Measurements from ENCODE around the gene MPO.
A peak's percentile ranks its signal among the peaks of the same experiment; 100 is the strongest.

The MPO gene

DNA sequence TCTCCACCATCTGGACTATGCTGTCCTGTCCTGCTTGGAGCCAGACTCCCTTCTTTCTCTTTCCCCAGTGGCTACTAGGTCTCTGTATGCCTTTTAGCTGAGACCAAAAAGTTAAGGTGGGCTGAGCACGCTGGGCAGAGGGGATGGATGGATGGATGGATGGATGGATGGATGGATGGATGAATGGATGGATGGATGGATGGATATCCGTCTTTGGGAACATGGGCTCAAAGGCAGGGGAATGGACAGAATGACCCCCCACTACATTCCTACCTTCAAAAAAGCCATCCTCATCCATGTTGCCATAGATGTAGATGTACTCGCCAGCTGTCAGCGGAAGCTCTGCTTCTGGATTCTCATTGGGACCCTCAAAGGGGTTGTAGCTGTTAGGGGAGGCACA, 35.0 kb upstream of the MPO start:
- no peak overlapping the region for H3K4me3 ChIP-seq (ENCODE audit: low read length in 2 of 2)
- H3K14ac ChIP-seq (ENCODE audit: low read length), result no peak overlapping the region
- H3K4me2 ChIP-seq (ENCODE audit: insufficient read depth, low read length, poor library complexity, severe bottlenecking), result no peak overlapping the region
- H4K8ac ChIP-seq (ENCODE audit: low read depth, low read length), result no peak overlapping the region
- H2AFZ ChIP-seq (ENCODE audit: low read length), result no peak overlapping the region
- no peaks in the 10 kb centered on the region for H3K79me1 ChIP-seq (ENCODE audit: low read depth, low read length)
- no peak overlapping the region for H3K9ac ChIP-seq (ENCODE audit: low read depth, low read length, poor library complexity)
- no peaks in the 10 kb centered on the region for H3K9me3 ChIP-seq (replicated peaks in 1 of 2; ENCODE audit: control insufficient read depth in 2 of 2, insufficient read depth in 1 of 2, low read depth in 1 of 2, low read length in 2 of 2)
- H3K18ac ChIP-seq (ENCODE audit: low read length), result no peak overlapping the region
- no peak overlapping the region for H2BK5ac ChIP-seq (ENCODE audit: low read length)
- H2AK5ac ChIP-seq (ENCODE audit: low read depth, low read length), result no peak overlapping the region
- DNase-seq (ENCODE audit: low spot score), result no peak
- H4K91ac ChIP-seq (ENCODE audit: low read depth, low read length, poor library complexity), result no peak overlapping the region
- WGBS, 2 donors (ENCODE audit: extremely low coverage in 2 of 2, insufficient read length in 2 of 2, insufficient replicate concordance in 1 of 2), result no CpG with 5 or more reads among the region's 4 CpGs
- H3K27me3 ChIP-seq (ENCODE audit: control insufficient read depth in 3 of 3, insufficient read depth in 3 of 3, low read depth in 1 of 3, low read length in 3 of 3), result no peaks in the 10 kb centered on the region
- no peak overlapping the region for H3K27ac ChIP-seq (replicated peaks; ENCODE audit: low read length)
- peaks cover 0 to 6% of the 10 kb centered on the region in 2 donors for H3K36me3 ChIP-seq (replicated peaks in 1 of 2; ENCODE audit: control insufficient read depth in 2 of 2, insufficient read depth in 2 of 2, low read length in 2 of 2)
- no peaks in the 10 kb centered on the region for H3K4me1 ChIP-seq (ENCODE audit: control insufficient read depth in 2 of 2, insufficient read depth in 1 of 2, low read depth in 1 of 2, low read length in 2 of 2)
- no peak overlapping the region for H2BK15ac ChIP-seq (ENCODE audit: low read length)
- H3K23ac ChIP-seq (ENCODE audit: low read depth, low read length, poor library complexity), result peak overlapping the region; percentile 73
- no peak overlapping the region for H2BK120ac ChIP-seq (ENCODE audit: low read depth, low read length)
- H3K4ac ChIP-seq (ENCODE audit: low read length), result no peak overlapping the region
- H2BK12ac ChIP-seq (ENCODE audit: low read length), result no peak overlapping the region

DNA sequence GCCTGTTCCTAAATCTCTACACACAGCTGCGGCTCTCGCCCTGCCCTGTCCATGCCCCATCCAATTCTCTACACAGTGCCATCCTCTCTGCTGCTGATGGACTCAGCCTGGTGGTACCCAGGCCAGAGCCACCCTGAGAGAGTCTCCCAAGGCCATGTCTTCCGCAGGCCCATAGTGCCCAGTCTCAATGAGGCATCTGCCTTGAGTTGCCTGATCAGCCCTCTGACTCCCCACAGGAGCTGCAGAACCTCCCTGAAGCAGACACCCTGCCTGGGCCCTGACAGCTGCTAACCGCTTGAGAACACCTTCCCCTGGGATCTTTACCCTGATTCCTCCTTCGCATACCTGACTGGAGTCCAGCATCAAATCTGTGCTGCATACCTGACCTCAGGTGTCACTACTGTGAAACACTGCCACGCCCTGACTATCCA, 34.6 kb upstream of the MPO start:
- no peak overlapping the region for H2BK12ac ChIP-seq (ENCODE audit: low read length)
- H3K4ac ChIP-seq (ENCODE audit: low read length), result no peak overlapping the region
- H2AK5ac ChIP-seq (ENCODE audit: low read depth, low read length), result no peak overlapping the region
- no peak overlapping the region for H3K9ac ChIP-seq (ENCODE audit: low read depth, low read length, poor library complexity)
- H3K4me1 ChIP-seq (ENCODE audit: control insufficient read depth in 2 of 2, insufficient read depth in 1 of 2, low read depth in 1 of 2, low read length in 2 of 2), result no peaks in the 10 kb centered on the region
- no peak overlapping the region for H3K23ac ChIP-seq (ENCODE audit: low read depth, low read length, poor library complexity)
- H2BK5ac ChIP-seq (ENCODE audit: low read length), result no peak overlapping the region
- no peak overlapping the region for H2BK15ac ChIP-seq (ENCODE audit: low read length)
- DNase-seq (ENCODE audit: low spot score), result no peak
- no peak overlapping the region for H3K4me3 ChIP-seq (ENCODE audit: low read length in 2 of 2)
- H3K9me3 ChIP-seq (replicated peaks in 1 of 2; ENCODE audit: control insufficient read depth in 2 of 2, insufficient read depth in 1 of 2, low read depth in 1 of 2, low read length in 2 of 2), result no peaks in the 10 kb centered on the region
- no peak overlapping the region for H4K8ac ChIP-seq (ENCODE audit: low read depth, low read length)
- no peak overlapping the region for H3K14ac ChIP-seq (ENCODE audit: low read length)
- H4K91ac ChIP-seq (ENCODE audit: low read depth, low read length, poor library complexity), result no peak overlapping the region
- H3K36me3 ChIP-seq (replicated peaks in 1 of 2; ENCODE audit: control insufficient read depth in 2 of 2, insufficient read depth in 2 of 2, low read length in 2 of 2), result peaks cover 0 to 6% of the 10 kb centered on the region in 2 donors
- no peaks in the 10 kb centered on the region for H3K27me3 ChIP-seq (ENCODE audit: control insufficient read depth in 3 of 3, insufficient read depth in 3 of 3, low read depth in 1 of 3, low read length in 3 of 3)
- no peak overlapping the region for H2AFZ ChIP-seq (ENCODE audit: low read length)
- no peak overlapping the region for H3K27ac ChIP-seq (replicated peaks; ENCODE audit: low read length)
- no peak overlapping the region for H2BK120ac ChIP-seq (ENCODE audit: low read depth, low read length)
- no peak overlapping the region for H3K18ac ChIP-seq (ENCODE audit: low read length)
- no CpG with 5 or more reads among the region's 6 CpGs for WGBS, 2 donors (ENCODE audit: extremely low coverage in 2 of 2, insufficient read length in 2 of 2, insufficient replicate concordance in 1 of 2)
- no peaks in the 10 kb centered on the region for H3K79me1 ChIP-seq (ENCODE audit: low read depth, low read length)
- H3K4me2 ChIP-seq (ENCODE audit: insufficient read depth, low read length, poor library complexity, severe bottlenecking), result no peak overlapping the region

GRCh38 chr17:58314706-58315015, 33.9 kb upstream of the MPO start:
- DNase-seq (ENCODE audit: low spot score), result no peak
- H3K4ac ChIP-seq (ENCODE audit: low read length), result no peak overlapping the region

GRCh38 chr17:58313815-58314705, 33.3 kb upstream of the MPO start:
- Histone ChIP-seq H3K27me3 (ENCODE audit: control insufficient read depth in 3 of 3, insufficient read depth in 3 of 3, low read depth in 1 of 3, low read length in 3 of 3) (peaks cover 0 to 8% (median 0%) of the 10 kb centered on the region in 3 experiments), H3K36me3 (replicated peaks in 1 of 2; ENCODE audit: control insufficient read depth in 2 of 2, insufficient read depth in 2 of 2, low read length in 2 of 2) (peaks cover 0 to 8% of the 10 kb centered on the region in 2 donors), H3K4ac (ENCODE audit: low read length) (no peak overlapping the region), H3K9me3 (replicated peaks in 1 of 2; ENCODE audit: control insufficient read depth in 2 of 2, insufficient read depth in 1 of 2, low read depth in 1 of 2, low read length in 2 of 2) (no peaks in the 10 kb centered on the region), H3K4me1 (ENCODE audit: control insufficient read depth in 2 of 2, insufficient read depth in 1 of 2, low read depth in 1 of 2, low read length in 2 of 2) (peaks cover 0 to 2% of the 10 kb centered on the region in 2 donors), H3K4me2 (ENCODE audit: insufficient read depth, low read length, poor library complexity, severe bottlenecking) (no peak overlapping the region), H3K18ac (ENCODE audit: low read length) (no peak overlapping the region), H2BK5ac (ENCODE audit: low read length) (no peak overlapping the region), H3K27ac (replicated peaks; ENCODE audit: low read length) (no peak overlapping the region), H2AFZ (ENCODE audit: low read length) (no peak overlapping the region), H3K79me1 (ENCODE audit: low read depth, low read length) (no peaks in the 10 kb centered on the region), H2BK12ac (ENCODE audit: low read length) (no peak overlapping the region), H3K4me3 (ENCODE audit: low read length in 2 of 2) (no peak overlapping the region), H4K8ac (ENCODE audit: low read depth, low read length) (no peak overlapping the region), H3K9ac (ENCODE audit: low read depth, low read length, poor library complexity) (no peak overlapping the region), H3K14ac (ENCODE audit: low read length) (no peak overlapping the region), H2AK5ac (ENCODE audit: low read depth, low read length) (no peak overlapping the region), H2BK15ac (ENCODE audit: low read length) (no peak overlapping the region), H4K91ac (ENCODE audit: low read depth, low read length, poor library complexity) (no peak overlapping the region), H3K23ac (ENCODE audit: low read depth, low read length, poor library complexity) (no peak overlapping the region), H2BK120ac (ENCODE audit: low read depth, low read length) (no peak overlapping the region)
- whole genome bisulfite sequencing, 2 donors (ENCODE audit: extremely low coverage in 2 of 2, insufficient read length in 2 of 2, insufficient replicate concordance in 1 of 2), result no CpG with 5 or more reads among the region's 7 CpGs
- DNase-seq (ENCODE audit: low spot score), result no peak

More at GRCh38 chr17:58314706-58315015, 33.9 kb upstream of the MPO start:
- H3K14ac ChIP-seq (ENCODE audit: low read length), result no peak overlapping the region
- no peak overlapping the region for H2BK12ac ChIP-seq (ENCODE audit: low read length)
- no peaks in the 10 kb centered on the region for H3K79me1 ChIP-seq (ENCODE audit: low read depth, low read length)
- no peak overlapping the region for H4K8ac ChIP-seq (ENCODE audit: low read depth, low read length)
- H3K9me3 ChIP-seq (replicated peaks in 1 of 2; ENCODE audit: control insufficient read depth in 2 of 2, insufficient read depth in 1 of 2, low read depth in 1 of 2, low read length in 2 of 2), result no peaks in the 10 kb centered on the region
- H3K18ac ChIP-seq (ENCODE audit: low read length), result no peak overlapping the region
- no CpG with 5 or more reads among the region's 6 CpGs for WGBS, 2 donors (ENCODE audit: extremely low coverage in 2 of 2, insufficient read length in 2 of 2, insufficient replicate concordance in 1 of 2)
- H3K4me1 ChIP-seq (ENCODE audit: control insufficient read depth in 2 of 2, insufficient read depth in 1 of 2, low read depth in 1 of 2, low read length in 2 of 2), result no peaks in the 10 kb centered on the region
- H4K91ac ChIP-seq (ENCODE audit: low read depth, low read length, poor library complexity), result no peak overlapping the region
- no peak overlapping the region for H2BK120ac ChIP-seq (ENCODE audit: low read depth, low read length)
- H3K36me3 ChIP-seq (replicated peaks in 1 of 2; ENCODE audit: control insufficient read depth in 2 of 2, insufficient read depth in 2 of 2, low read length in 2 of 2), result peaks cover 0 to 8% of the 10 kb centered on the region in 2 donors
- H3K27ac ChIP-seq (replicated peaks; ENCODE audit: low read length), result no peak overlapping the region
- H3K4me2 ChIP-seq (ENCODE audit: insufficient read depth, low read length, poor library complexity, severe bottlenecking), result no peak overlapping the region
- H3K4me3 ChIP-seq (ENCODE audit: low read length in 2 of 2), result no peak overlapping the region
- no peak overlapping the region for H2BK5ac ChIP-seq (ENCODE audit: low read length)
- peaks cover 0 to 4% (median 0%) of the 10 kb centered on the region in 3 experiments for H3K27me3 ChIP-seq (ENCODE audit: control insufficient read depth in 3 of 3, insufficient read depth in 3 of 3, low read depth in 1 of 3, low read length in 3 of 3)
- no peak overlapping the region for H2AK5ac ChIP-seq (ENCODE audit: low read depth, low read length)
- H2BK15ac ChIP-seq (ENCODE audit: low read length), result no peak overlapping the region
- no peak overlapping the region for H3K23ac ChIP-seq (ENCODE audit: low read depth, low read length, poor library complexity)
- H3K9ac ChIP-seq (ENCODE audit: low read depth, low read length, poor library complexity), result no peak overlapping the region
- no peak overlapping the region for H2AFZ ChIP-seq (ENCODE audit: low read length)

Data from neuronal stem cell (in vitro differentiated cells).